PC-3 (cell line): ENCODE measurements around the gene NAV2.

Experiments
- EZH2 ChIP-seq: fragments of 300-600 bp; sonication (generic); IDR thresholded peaks from one replicate; pipeline ENCODE4 v1.6.1; 2017; ENCODE audit warnings: antibody characterized with exemption, mild to moderate bottlenecking, low read length; ENCODE audit not compliant: unreplicated experiment
- EZH2phosphoT487 ChIP-seq: fragments of 300-600 bp; sonication (generic); IDR thresholded peaks from 2 replicates; pipeline ENCODE4 v1.6.1; 2018; ENCODE audit warnings: mild to moderate bottlenecking, antibody characterized with exemption, low read length, borderline replicate concordance
- TF ChIP-seq, protein P1 (sequence below): fragments of 300-600 bp; sonication (generic); conservative IDR thresholded peaks from 2 replicates; pipeline ENCODE4 v1.5.1; 2017; ENCODE audit warnings: antibody characterized with exemption, low read depth, mild to moderate bottlenecking, low read length

DNA sequence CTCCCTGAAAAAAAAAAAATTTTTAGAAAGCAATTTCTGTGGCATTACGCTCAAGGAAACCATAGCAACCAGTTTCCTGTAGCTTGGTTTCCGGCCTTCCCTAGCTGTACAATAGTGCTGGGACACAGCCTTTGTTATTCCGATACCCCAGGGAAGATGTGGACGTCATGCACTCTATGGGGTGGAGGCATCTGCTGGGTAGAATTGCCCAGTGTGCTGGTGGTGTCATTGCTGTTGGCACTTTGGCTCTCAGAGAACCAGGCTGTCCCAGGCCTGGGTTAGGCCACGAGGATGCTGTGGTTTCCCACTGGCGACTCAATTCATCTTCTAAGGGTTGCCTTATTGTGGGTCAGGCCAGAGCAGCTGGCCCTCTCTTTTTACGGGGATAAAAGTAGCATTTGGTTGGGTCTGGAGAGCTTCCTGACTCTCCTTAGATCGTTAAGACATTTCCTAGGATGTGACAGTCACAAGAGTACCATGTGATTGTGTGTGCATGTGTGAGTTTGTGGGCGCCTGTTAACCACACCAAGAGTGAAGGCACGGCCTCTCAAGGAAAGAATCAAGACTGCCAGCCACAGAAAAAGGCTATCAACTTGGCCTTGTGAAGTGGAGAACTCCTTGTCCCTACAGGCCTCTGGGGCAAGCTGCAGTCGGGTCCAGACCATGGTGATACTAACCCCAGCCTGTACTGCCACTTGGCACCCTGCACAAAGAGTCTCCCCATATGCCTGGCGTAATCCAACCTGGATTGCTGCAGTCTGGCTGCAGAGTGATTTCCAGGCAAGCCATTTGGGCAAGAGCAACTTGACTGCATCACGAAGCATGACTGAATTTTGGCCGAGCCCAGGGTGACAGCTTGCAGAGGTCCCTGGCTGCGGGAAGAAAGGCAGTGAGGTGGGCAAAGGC is 35.9 kb upstream of the NAV2 start:
- TF ChIP-seq, protein P1, sequence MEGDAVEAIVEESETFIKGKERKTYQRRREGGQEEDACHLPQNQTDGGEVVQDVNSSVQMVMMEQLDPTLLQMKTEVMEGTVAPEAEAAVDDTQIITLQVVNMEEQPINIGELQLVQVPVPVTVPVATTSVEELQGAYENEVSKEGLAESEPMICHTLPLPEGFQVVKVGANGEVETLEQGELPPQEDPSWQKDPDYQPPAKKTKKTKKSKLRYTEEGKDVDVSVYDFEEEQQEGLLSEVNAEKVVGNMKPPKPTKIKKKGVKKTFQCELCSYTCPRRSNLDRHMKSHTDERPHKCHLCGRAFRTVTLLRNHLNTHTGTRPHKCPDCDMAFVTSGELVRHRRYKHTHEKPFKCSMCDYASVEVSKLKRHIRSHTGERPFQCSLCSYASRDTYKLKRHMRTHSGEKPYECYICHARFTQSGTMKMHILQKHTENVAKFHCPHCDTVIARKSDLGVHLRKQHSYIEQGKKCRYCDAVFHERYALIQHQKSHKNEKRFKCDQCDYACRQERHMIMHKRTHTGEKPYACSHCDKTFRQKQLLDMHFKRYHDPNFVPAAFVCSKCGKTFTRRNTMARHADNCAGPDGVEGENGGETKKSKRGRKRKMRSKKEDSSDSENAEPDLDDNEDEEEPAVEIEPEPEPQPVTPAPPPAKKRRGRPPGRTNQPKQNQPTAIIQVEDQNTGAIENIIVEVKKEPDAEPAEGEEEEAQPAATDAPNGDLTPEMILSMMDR: no peak
- no peak for TF ChIP-seq EZH2
- TF ChIP-seq EZH2phosphoT487: no peak
